Mucosa of descending colon (tissue), 3 donors: ENCODE data around the gene RALGAPB. TPM values are rescaled to one million over a fixed set of nuclear protein-coding genes. Genes with fewer than 3 reads are reported as not detected.

Source experiments
- ATAC-seq: fragments of 200-7000 bp; cut with Tn5 transposase; one replicate; pipeline ENCODE4 v1.9.1; 2020; ENCODE audit warnings: mild to moderate bottlenecking, moderate library complexity
- DNase-seq, 3 donors: peaks; one replicate each; pipeline ENCODE4 v3.0.0-alpha.2; 2020
- H3K36me3 ChIP-seq: fragments of 200-600 bp; one replicate; pipeline ENCODE4 v1.8.0; 2021; ENCODE audit warnings: low read depth, mild to moderate bottlenecking
- H3K4me1 ChIP-seq: fragments of 200-600 bp; one replicate; pipeline ENCODE4 v1.8.0; 2021; ENCODE audit warnings: low read depth, mild to moderate bottlenecking
- H3K4me3 ChIP-seq: fragments of 200-600 bp; one replicate; pipeline ENCODE4 v1.8.0; 2021; ENCODE audit warnings: mild to moderate bottlenecking
- H3K9me3 ChIP-seq: fragments of 200-600 bp; one replicate; pipeline ENCODE4 v1.8.0; 2021; ENCODE audit warnings: mild to moderate bottlenecking
- CTCF ChIP-seq: fragments of 200-600 bp; IDR thresholded peaks from one replicate; pipeline ENCODE4 v1.8.0; 2022; ENCODE audit warnings: antibody characterized with exemption, mild to moderate bottlenecking
- intact Hi-C, 2 donors: fragments of 100-400 bp; cut with DNase I in 1 of 2; cut with micrococcal nuclease in 1 of 2; formaldehyde crosslinking; loops; one replicate each; pipeline versions ENCODE4 v1.11.0 to v1.11.1; 2022; cut with DNase I, micrococcal nuclease
- total RNA-seq, 3 donors: library from RNA; stranded (reverse); fragmentation: NEBNext Ultra II Directional in 2 of 3; extraction: Animal tissue kit (Norgen Biotek cat#: 25700) in 2 of 3; gene quantifications; one replicate each; pipeline versions ENCODE4 v1.2.1 to v1.2.4, GENCODE V29; 2021 to 2023
- donor health status: DM: no; HTN: no; CAD: no; lungs with moderate emphysema.
- donor health status: DM: no; HTN: no; CAD: no.
- donor health status: DM: no; HTN: yes; CAD: no.

RALGAPB gene
- total RNA-seq, 3 donors from 2014 or later = 37.7 to 44.1 (median 43.0) TPM

- no peak for DNase-seq
- TF ChIP-seq CTCF = no peak
- Histone ChIP-seq H3K4me3 (no peak overlapping the region), H3K36me3 (no peaks in the 10 kb centered on the region), H3K4me1 (peaks cover 16% of the 10 kb centered on the region), H3K9me3 (no peaks in the 10 kb centered on the region)
- no peak for ATAC-seq
- intact Hi-C loops = no loop called here
Observed at GRCh38 chr20:38445381-38445796, 27.3 kb upstream of the RALGAPB start.

DNA sequence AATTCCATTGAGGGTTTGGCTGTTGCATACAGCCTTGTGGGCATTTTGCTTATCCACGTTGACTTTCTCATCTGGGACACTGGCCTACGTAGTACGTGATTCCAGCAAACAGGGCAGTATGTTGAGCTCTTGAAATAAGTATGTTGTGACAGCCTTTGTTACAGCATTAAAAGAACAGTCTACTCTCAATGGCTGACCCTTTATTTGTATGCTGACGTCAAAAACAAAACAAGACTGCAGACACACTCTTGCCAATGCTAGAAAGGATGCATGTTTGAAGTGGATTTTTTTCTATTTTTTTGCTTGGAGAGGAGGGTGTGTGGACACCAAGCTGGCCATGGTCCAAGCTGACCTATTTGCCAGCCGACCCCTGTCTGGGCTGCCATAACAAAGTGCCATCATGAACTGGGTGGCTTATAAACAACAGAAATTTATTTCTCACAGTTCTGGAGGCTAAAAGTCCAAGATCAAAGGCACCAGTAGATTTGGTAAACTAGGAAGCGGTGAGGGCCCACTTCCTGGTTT lies 26.7 kb upstream of the RALGAPB start:
- H3K9me3 ChIP-seq = no peaks in the 10 kb centered on the region
- no peak for TF ChIP-seq CTCF
- intact Hi-C loops = no loop called here
- ATAC-seq (no peak), DNase-seq (no peak)
- H3K36me3 ChIP-seq = no peaks in the 10 kb centered on the region
- peaks cover 16% of the 10 kb centered on the region for H3K4me1 ChIP-seq
- peak overlapping the region; percentile 81 for H3K4me3 ChIP-seq

DNA sequence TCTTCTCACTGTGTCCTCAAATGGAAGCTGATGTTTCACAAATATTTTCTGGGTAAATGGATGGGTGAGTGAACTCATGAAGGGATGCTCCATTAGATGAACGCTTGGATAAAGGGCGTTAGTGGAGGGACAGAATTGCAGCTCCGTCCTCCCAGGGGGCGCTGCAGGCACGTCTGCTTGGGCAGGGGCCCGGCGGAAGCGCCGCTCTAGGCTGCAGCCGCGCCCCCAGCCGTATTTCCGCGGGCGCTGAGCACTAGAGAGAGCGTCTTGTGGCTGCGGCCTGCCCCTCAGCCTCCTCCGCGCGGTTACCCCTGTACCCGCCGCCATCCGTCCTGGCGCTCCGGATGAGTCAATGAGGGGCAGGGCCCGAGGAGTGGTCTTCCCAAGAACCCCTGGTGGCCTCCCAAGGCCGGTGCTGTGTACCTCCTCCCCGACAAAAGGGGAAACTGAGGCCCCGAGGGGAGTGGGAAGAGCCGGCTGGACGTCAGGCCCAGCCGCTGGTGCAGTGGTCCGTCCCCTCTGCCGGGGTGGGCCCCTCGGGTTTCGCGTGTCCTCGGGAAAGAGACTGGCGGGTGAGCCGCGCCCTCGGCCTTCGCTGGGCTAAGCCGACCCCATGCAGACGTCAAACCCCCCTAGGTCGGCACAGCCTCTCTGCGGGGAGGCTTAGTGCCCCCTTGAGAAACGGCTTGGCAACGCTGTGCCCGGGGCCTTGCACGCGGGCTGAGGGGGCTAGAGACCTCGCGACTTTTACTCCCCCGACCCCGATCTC lies 26.0 kb upstream of the RALGAPB start:
- peak; percentile 94 to 97 (median 95) for DNase-seq
- H3K9me3 ChIP-seq = no peaks in the 10 kb centered on the region
- H3K4me1 ChIP-seq = peaks cover 16% of the 10 kb centered on the region
- H3K4me3 ChIP-seq = peak overlapping the region; percentile 81
- TF ChIP-seq CTCF = peak; percentile 93
- intact Hi-C loops = no loop called here
- ATAC-seq = peak; percentile 99
- H3K36me3 ChIP-seq = no peaks in the 10 kb centered on the region

DNA sequence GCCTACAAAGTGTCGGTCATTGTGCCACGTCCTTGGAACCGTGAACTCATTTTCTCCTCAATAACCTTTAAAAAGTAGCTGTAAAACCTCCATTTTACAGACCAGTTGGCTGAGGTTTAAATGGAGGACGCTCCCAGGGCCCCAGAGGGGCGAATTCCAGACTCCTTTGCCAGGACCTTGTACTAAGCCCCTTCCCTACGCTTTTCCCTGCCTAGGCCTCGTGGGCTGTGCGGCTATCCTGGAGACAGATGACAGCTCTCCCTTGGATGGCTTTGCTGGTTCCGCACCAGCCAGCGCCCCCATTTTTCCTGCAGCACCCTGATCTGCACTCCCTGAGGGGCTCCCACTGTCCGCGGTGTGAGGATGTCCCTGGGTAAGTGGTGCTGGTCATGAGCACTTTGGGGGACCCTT lies 25.4 kb upstream of the RALGAPB start:
- H3K9me3 ChIP-seq = no peaks in the 10 kb centered on the region
- peak in 2 of 3 donors; percentile 36 to 59 for DNase-seq
- no peak for ATAC-seq
- H3K36me3 ChIP-seq = no peaks in the 10 kb centered on the region
- intact Hi-C loops = no loop called here
- no peak for TF ChIP-seq CTCF
- peaks cover 16% of the 10 kb centered on the region for H3K4me1 ChIP-seq
- peak overlapping the region; percentile 81 for H3K4me3 ChIP-seq

DNA sequence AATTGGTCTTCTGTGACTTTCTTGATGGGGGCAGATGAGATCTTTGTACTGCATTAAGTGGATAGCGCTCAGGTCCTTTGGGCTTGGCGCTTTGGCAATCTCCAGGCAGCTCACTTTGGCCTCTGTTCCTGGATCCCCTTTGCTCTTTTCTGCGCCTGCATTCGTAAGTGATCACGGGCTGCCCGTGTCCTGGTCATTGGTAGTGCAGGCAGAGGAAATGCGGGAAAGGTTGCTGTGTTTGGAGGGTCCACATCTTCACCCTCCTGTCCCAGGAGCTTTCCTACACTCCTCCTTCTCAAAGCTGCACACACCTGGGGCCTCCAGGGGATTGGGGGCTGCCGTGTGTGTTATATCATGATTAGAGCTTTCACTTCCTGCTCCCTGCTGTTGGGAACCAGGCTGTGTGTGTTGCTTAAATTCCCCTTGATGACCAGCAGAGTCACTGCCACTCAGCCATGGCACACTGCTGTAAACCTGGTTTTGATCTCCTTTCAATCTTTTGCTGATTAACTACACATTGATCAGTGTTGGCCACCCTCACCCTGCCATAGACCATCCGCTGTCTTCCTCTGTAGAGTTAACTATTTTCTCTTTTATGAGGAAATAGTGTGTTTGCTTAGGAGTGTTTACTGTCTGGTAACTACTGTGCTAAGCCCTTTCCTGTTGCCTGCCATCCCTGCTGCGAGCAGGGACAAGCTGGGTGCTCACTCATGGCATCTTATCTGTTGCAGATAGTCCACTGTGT lies 24.5 kb upstream of the RALGAPB start:
- TF ChIP-seq CTCF = no peak
- Histone ChIP-seq H3K4me1 (peaks cover 16% of the 10 kb centered on the region), H3K9me3 (no peaks in the 10 kb centered on the region), H3K36me3 (no peaks in the 10 kb centered on the region), H3K4me3 (no peak overlapping the region)
- ATAC-seq (peak; percentile 50), DNase-seq (peak in 2 of 3 donors; percentile 24 to 33)
- intact Hi-C loops = no loop called here
